ENCODE results near the gene QRFP.

GRCh38 chr9:130893341-130894101 lies 3.1 kb downstream of the QRFP start:
- no peak for TF ChIP-seq POLR2A (IDR thresholded peaks at IDR 0.05)
- TF ChIP-seq, protein P1, sequence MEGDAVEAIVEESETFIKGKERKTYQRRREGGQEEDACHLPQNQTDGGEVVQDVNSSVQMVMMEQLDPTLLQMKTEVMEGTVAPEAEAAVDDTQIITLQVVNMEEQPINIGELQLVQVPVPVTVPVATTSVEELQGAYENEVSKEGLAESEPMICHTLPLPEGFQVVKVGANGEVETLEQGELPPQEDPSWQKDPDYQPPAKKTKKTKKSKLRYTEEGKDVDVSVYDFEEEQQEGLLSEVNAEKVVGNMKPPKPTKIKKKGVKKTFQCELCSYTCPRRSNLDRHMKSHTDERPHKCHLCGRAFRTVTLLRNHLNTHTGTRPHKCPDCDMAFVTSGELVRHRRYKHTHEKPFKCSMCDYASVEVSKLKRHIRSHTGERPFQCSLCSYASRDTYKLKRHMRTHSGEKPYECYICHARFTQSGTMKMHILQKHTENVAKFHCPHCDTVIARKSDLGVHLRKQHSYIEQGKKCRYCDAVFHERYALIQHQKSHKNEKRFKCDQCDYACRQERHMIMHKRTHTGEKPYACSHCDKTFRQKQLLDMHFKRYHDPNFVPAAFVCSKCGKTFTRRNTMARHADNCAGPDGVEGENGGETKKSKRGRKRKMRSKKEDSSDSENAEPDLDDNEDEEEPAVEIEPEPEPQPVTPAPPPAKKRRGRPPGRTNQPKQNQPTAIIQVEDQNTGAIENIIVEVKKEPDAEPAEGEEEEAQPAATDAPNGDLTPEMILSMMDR (IDR thresholded peaks at IDR 0.05) = peak in 5 of 6 experiments; percentile 23 to 49 (median 45)
